H9 (cell line): ENCODE results near the gene MPHOSPH8. TPM values are rescaled to one million over a fixed set of nuclear protein-coding genes. Genes with fewer than 3 reads are reported as not detected.

ENCODE experiments used
- DNase-seq: peaks from one replicate; pipeline ENCODE4 v3.0.0-alpha.2; 2017
- H2AFZ ChIP-seq: one replicate; pipeline ENCODE4 v1.6.1; 2013; ENCODE audit warnings: mild to moderate bottlenecking, low read length, control low read depth, moderate library complexity
- H2AK5ac ChIP-seq: 2 replicates; pipeline ENCODE4 v1.6.1; 2013; ENCODE audit warnings: low read length, control low read depth, mixed read lengths; ENCODE audit not compliant: insufficient read length
- H2BK120ac ChIP-seq: one replicate; pipeline ENCODE4 v1.6.1; 2013; ENCODE audit warnings: low read depth, mild to moderate bottlenecking, low read length, control low read depth, inconsistent platforms; ENCODE audit not compliant: poor library complexity, severe bottlenecking
- H2BK12ac ChIP-seq: 2 replicates; pipeline ENCODE4 v1.6.1; 2013; ENCODE audit warnings: low read length, control low read depth, mixed read lengths, low read depth; ENCODE audit not compliant: insufficient read length
- H2BK15ac ChIP-seq: 2 replicates; pipeline ENCODE4 v1.6.1; 2013; ENCODE audit warnings: low read depth, low read length, control low read depth
- H2BK20ac ChIP-seq: one replicate; pipeline ENCODE4 v1.6.1; 2013; ENCODE audit warnings: low read depth, mild to moderate bottlenecking, low read length, control low read depth, inconsistent platforms; ENCODE audit not compliant: poor library complexity, severe bottlenecking
- H2BK5ac ChIP-seq: 2 replicates; pipeline ENCODE4 v1.6.1; 2013; ENCODE audit warnings: low read length, control low read depth, mixed read lengths; ENCODE audit not compliant: insufficient read length
- H3K14ac ChIP-seq: 2 replicates; pipeline ENCODE4 v1.6.1; 2013; ENCODE audit warnings: low read length, control low read depth; ENCODE audit not compliant: insufficient read depth
- H3K18ac ChIP-seq: 2 replicates; pipeline ENCODE4 v1.6.1; 2013; ENCODE audit warnings: low read depth, mild to moderate bottlenecking, mixed read lengths, low read length, control low read depth; ENCODE audit not compliant: insufficient read length
- H3K23ac ChIP-seq: 2 replicates; pipeline ENCODE4 v1.6.1; 2013; ENCODE audit warnings: low read length, control low read depth, mixed read lengths, low read depth; ENCODE audit not compliant: insufficient read length
- H3K23me2 ChIP-seq: 2 replicates; pipeline ENCODE4 v1.6.1; 2013; ENCODE audit warnings: low read depth, mild to moderate bottlenecking, mixed read lengths, low read length, control low read depth; ENCODE audit not compliant: insufficient read length, poor library complexity, severe bottlenecking
- H3K27ac ChIP-seq: 2 replicates; pipeline ENCODE4 v1.5.1; 2013; ENCODE audit warnings: low read length, control low read depth, mixed read lengths, low read depth; ENCODE audit not compliant: insufficient read length
- H3K27me3 ChIP-seq: 2 replicates; pipeline ENCODE4 v1.6.1; 2013; ENCODE audit warnings: low read length, control low read depth, inconsistent platforms; ENCODE audit not compliant: insufficient read depth
- H3K4ac ChIP-seq: 2 replicates; pipeline ENCODE4 v1.6.1; 2013; ENCODE audit warnings: low read depth, mild to moderate bottlenecking, control low read depth, inconsistent platforms, low read length, moderate library complexity
- H3K4me1 ChIP-seq: 2 replicates; pipeline ENCODE4 v1.6.1; 2013; ENCODE audit warnings: low read length, control low read depth, inconsistent platforms; ENCODE audit not compliant: insufficient read depth
- H3K4me2 ChIP-seq: 2 replicates; pipeline ENCODE4 v1.6.1; 2013; ENCODE audit warnings: low read length, control low read depth, mixed read lengths; ENCODE audit not compliant: insufficient read length, insufficient read depth
- H3K56ac ChIP-seq: 2 replicates; pipeline ENCODE4 v1.6.1; 2013; ENCODE audit warnings: low read depth, mild to moderate bottlenecking, mixed read lengths, low read length, control low read depth; ENCODE audit not compliant: insufficient read length
- H3K79me1 ChIP-seq: 2 replicates; pipeline ENCODE4 v1.6.1; 2013; ENCODE audit warnings: low read depth, mild to moderate bottlenecking, moderate library complexity, low read length, control low read depth, inconsistent platforms; ENCODE audit not compliant: insufficient read depth, poor library complexity, severe bottlenecking
- H3K79me2 ChIP-seq: 2 replicates; pipeline ENCODE4 v1.6.1; 2013; ENCODE audit warnings: low read length, control low read depth, inconsistent platforms; ENCODE audit not compliant: insufficient read depth
- H3K9ac ChIP-seq: 2 replicates; pipeline ENCODE4 v1.6.1; 2013; ENCODE audit warnings: low read length, control low read depth, mixed read lengths; ENCODE audit not compliant: insufficient read length; ENCODE audit errors: extremely low read depth
- H3K9me3 ChIP-seq: one replicate; pipeline ENCODE4 v1.6.1; 2013; ENCODE audit warnings: low read depth, low read length, inconsistent platforms; ENCODE audit not compliant: control insufficient read depth
- H3T11ph ChIP-seq: one replicate; pipeline ENCODE4 v1.6.1; 2013; ENCODE audit warnings: mild to moderate bottlenecking, low read length, control low read depth, inconsistent platforms
- H4K20me1 ChIP-seq: one replicate; pipeline ENCODE4 v1.6.1; 2013; ENCODE audit not compliant: control insufficient read depth, insufficient read length, insufficient read depth
- H4K5ac ChIP-seq: 2 replicates; pipeline ENCODE4 v1.6.1; 2013; ENCODE audit warnings: low read depth, mild to moderate bottlenecking, mixed read lengths, low read length, control low read depth; ENCODE audit not compliant: insufficient read length
- H4K8ac ChIP-seq: replicated peaks from 2 replicates; pipeline ENCODE4 v1.6.1; 2013; ENCODE audit warnings: low read length, control low read depth, mixed read lengths, low read depth; ENCODE audit not compliant: insufficient read length
- H4K91ac ChIP-seq: 2 replicates; pipeline ENCODE4 v1.6.1; 2013; ENCODE audit warnings: low read depth, mild to moderate bottlenecking, moderate library complexity, mixed read lengths, low read length, control low read depth; ENCODE audit not compliant: insufficient read length
- H3K27ac Mint-ChIP-seq, 3 experiments: 2 replicates in 2 of 3; 3 replicates in 1 of 3; pipeline ENCODE4 v1.8.0; 2020 to 2021; ENCODE audit warnings: mixed read lengths in 3 of 3, mild to moderate bottlenecking in 1 of 3, moderate library complexity in 1 of 3
- H3K27me3 Mint-ChIP-seq: 2 replicates; pipeline ENCODE4 v1.8.0; 2021; ENCODE audit warnings: low read depth, mild to moderate bottlenecking, moderate library complexity, mixed read lengths
- H3K36me3 Mint-ChIP-seq, 3 experiments: 2 replicates in 2 of 3; 3 replicates in 1 of 3; pipeline ENCODE4 v1.8.0; 2020 to 2021; ENCODE audit warnings: low read depth in 3 of 3, mixed read lengths in 3 of 3; ENCODE audit not compliant: insufficient read depth in 1 of 3
- H3K4me1 Mint-ChIP-seq, 2 experiments: 2 replicates each; pipeline ENCODE4 v1.8.0; 2020; ENCODE audit warnings: mixed read lengths in 2 of 2
- H3K4me3 Mint-ChIP-seq, 2 experiments: 2 replicates in 1 of 2; 3 replicates in 1 of 2; pipeline ENCODE4 v1.8.0; 2020 to 2021; ENCODE audit warnings: mild to moderate bottlenecking in 2 of 2, mixed read lengths in 2 of 2, moderate library complexity in 1 of 2
- H3K9me3 Mint-ChIP-seq, 2 experiments: 2 replicates in 1 of 2; 3 replicates in 1 of 2; pipeline ENCODE4 v1.8.0; 2020; ENCODE audit warnings: mild to moderate bottlenecking in 2 of 2, mixed read lengths in 2 of 2, moderate library complexity in 1 of 2
- total RNA-seq: library from RNA; stranded (reverse); gene quantifications from 2 replicates; pipeline ENCODE4 v1.2.1, GENCODE V29; 2021
- TF ChIP-seq, protein P1 (sequence below): fragments of 200-600 bp; sonication (generic); conservative IDR thresholded peaks from 3 replicates; pipeline ENCODE4 v1.8.0; 2021; ENCODE audit warnings: antibody characterized with exemption, mild to moderate bottlenecking

MPHOSPH8 gene
- total RNA-seq, 1 experiment from 2014 or later, result 21.1 TPM

DNA sequence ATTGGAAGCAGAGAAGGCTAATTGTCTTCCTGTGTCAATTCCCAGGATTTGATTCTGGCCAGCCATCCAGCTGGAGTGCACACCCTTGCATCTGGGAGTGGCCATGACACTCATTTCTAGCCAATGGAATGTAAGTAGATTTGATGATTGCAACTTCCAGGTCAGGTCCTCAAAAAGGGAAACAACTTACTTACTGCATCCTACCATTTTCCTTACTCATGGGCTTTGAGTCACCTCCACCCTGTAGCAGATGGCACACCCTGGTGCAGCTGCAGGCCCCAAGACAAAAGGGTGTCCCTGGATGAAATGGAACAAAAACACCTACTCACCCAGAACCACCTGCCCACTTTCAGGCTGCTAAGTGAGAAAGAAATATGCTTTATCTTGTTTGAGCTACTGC lies 27.3 kb upstream of the MPHOSPH8 start:
- no peak overlapping the region for H3K4ac ChIP-seq
- no peak overlapping the region for H3T11ph ChIP-seq
- no peaks in the 10 kb centered on the region for H3K79me1 ChIP-seq
- H3K36me3 Mint-ChIP-seq, result peaks cover 21 to 29% (median 26%) of the 10 kb centered on the region in 3 experiments
- no peak overlapping the region for H3K14ac ChIP-seq
- H3K18ac ChIP-seq, result no peak overlapping the region
- H3K27me3 ChIP-seq, result no peaks in the 10 kb centered on the region; the same call in 1 of the 2 replicates
- H3K9ac ChIP-seq, result no peak overlapping the region
- no peak overlapping the region for H3K27ac ChIP-seq
- no peak overlapping the region for H2BK20ac ChIP-seq
- no peak overlapping the region for H3K27ac Mint-ChIP-seq
- no peak overlapping the region for H2BK15ac ChIP-seq
- H2BK5ac ChIP-seq, result no peak overlapping the region
- no peaks in the 10 kb centered on the region for H3K79me2 ChIP-seq
- no peak overlapping the region for H2AK5ac ChIP-seq
- peaks cover 12% of the 10 kb centered on the region for H3K9me3 ChIP-seq
- H3K56ac ChIP-seq, result no peak overlapping the region
- H4K91ac ChIP-seq, result no peak overlapping the region
- H4K5ac ChIP-seq, result no peak overlapping the region
- H2BK120ac ChIP-seq, result no peak overlapping the region
- peaks cover 3% of the 10 kb centered on the region in 2 experiments; a peak in 3 of 4 replicates for H3K4me1 Mint-ChIP-seq
- H3K4me1 ChIP-seq, result no peaks in the 10 kb centered on the region
- no peak overlapping the region for H4K8ac ChIP-seq
- H4K20me1 ChIP-seq, result no peaks in the 10 kb centered on the region
- TF ChIP-seq, protein P1, sequence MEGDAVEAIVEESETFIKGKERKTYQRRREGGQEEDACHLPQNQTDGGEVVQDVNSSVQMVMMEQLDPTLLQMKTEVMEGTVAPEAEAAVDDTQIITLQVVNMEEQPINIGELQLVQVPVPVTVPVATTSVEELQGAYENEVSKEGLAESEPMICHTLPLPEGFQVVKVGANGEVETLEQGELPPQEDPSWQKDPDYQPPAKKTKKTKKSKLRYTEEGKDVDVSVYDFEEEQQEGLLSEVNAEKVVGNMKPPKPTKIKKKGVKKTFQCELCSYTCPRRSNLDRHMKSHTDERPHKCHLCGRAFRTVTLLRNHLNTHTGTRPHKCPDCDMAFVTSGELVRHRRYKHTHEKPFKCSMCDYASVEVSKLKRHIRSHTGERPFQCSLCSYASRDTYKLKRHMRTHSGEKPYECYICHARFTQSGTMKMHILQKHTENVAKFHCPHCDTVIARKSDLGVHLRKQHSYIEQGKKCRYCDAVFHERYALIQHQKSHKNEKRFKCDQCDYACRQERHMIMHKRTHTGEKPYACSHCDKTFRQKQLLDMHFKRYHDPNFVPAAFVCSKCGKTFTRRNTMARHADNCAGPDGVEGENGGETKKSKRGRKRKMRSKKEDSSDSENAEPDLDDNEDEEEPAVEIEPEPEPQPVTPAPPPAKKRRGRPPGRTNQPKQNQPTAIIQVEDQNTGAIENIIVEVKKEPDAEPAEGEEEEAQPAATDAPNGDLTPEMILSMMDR, result no peak
- H3K9me3 Mint-ChIP-seq, result peaks cover 32 to 60% of the 10 kb centered on the region in 2 experiments
- H3K4me2 ChIP-seq, result no peak overlapping the region
- peaks cover 34% of the 10 kb centered on the region for H3K27me3 Mint-ChIP-seq
- H3K23me2 ChIP-seq, result peaks cover 8% of the 10 kb centered on the region
- H3K4me3 Mint-ChIP-seq, result no peak overlapping the region
- H2BK12ac ChIP-seq, result no peak overlapping the region
- no peak overlapping the region for H3K23ac ChIP-seq
- H2AFZ ChIP-seq, result no peak overlapping the region
- no peak for DNase-seq
